ENCODE measurements around the gene MED14.

MED14 gene

GRCh38 chrX:40729598-40730584 is 5.5 kb downstream of the MED14 start:
- DNase-seq (ENCODE audit: low spot score): no peak

GRCh38 chrX:40727581-40728252 is 7.6 kb downstream of the MED14 start:
- no peak for DNase-seq (ENCODE audit: low spot score)

- DNase-seq (ENCODE audit: low spot score): no peak
Observed at GRCh38 chrX:40727093-40727492, 8.2 kb downstream of the MED14 start.

- DNase-seq (ENCODE audit: low spot score): no peak
Observed at GRCh38 chrX:40722930-40723329, 12.4 kb downstream of the MED14 start.

- DNase-seq (ENCODE audit: low spot score): no peak
Observed at GRCh38 chrX:40721489-40722106, 13.7 kb downstream of the MED14 start.

GRCh38 chrX:40720792-40721191 is 14.6 kb downstream of the MED14 start:
- no peak for DNase-seq (ENCODE audit: low spot score)

- DNase-seq (ENCODE audit: low spot score): no peak
Observed at GRCh38 chrX:40720339-40720738, 15.0 kb downstream of the MED14 start.

GRCh38 chrX:40719731-40720130 is 15.6 kb downstream of the MED14 start:
- DNase-seq (ENCODE audit: low spot score): no peak

GRCh38 chrX:40719218-40719617 is 16.1 kb downstream of the MED14 start:
- DNase-seq (ENCODE audit: low spot score): no peak

GRCh38 chrX:40709395-40709794 is 25.9 kb downstream of the MED14 start:
- DNase-seq (ENCODE audit: low spot score): no peak

GRCh38 chrX:40705658-40706312 is 29.6 kb downstream of the MED14 start:
- DNase-seq (ENCODE audit: low spot score): no peak

- DNase-seq (ENCODE audit: low spot score): no peak
Observed at GRCh38 chrX:40700640-40701342, 34.6 kb downstream of the MED14 start.

- no peak for DNase-seq (ENCODE audit: low spot score)
Observed at GRCh38 chrX:40698851-40699250, 36.5 kb downstream of the MED14 start.

GRCh38 chrX:40694802-40695201 is 40.5 kb downstream of the MED14 start:
- no peak for DNase-seq (ENCODE audit: low spot score)

- DNase-seq (ENCODE audit: low spot score): no peak
Observed at GRCh38 chrX:40688929-40689328, 46.4 kb downstream of the MED14 start.

GRCh38 chrX:40687169-40687568 is 48.2 kb downstream of the MED14 start:
- no peak for DNase-seq (ENCODE audit: low spot score)

- DNase-seq (ENCODE audit: low spot score): no peak
Observed at GRCh38 chrX:40685362-40685918, 49.9 kb downstream of the MED14 start.

GRCh38 chrX:40684092-40684491 is 51.2 kb downstream of the MED14 start:
- no peak for DNase-seq (ENCODE audit: low spot score)

GRCh38 chrX:40683245-40683644 is 52.1 kb downstream of the MED14 start:
- DNase-seq (ENCODE audit: low spot score): no peak

GRCh38 chrX:40671126-40671525 is 64.2 kb downstream of the MED14 start:
- DNase-seq (ENCODE audit: low spot score): no peak
